GM19324 (cell line): Measurements from ENCODE around the gene PDPN.
"Not testable (repeated sequence)": the region's sequence is repeated elsewhere in the genome, so short reads cannot be mapped to it uniquely, and the experiment has no call there.

Experiments used
- ATAC-seq: cut with Tn5 transposase; IDR thresholded peaks from one replicate; pipeline ENCODE4 v1.9.1; 2021; ENCODE audit warnings: mild to moderate bottlenecking, moderate library complexity; ENCODE audit not compliant: unreplicated experiment, low FRiP score

PDPN gene

GRCh38 chr1:13583595-13583965, at the start of gene PDPN:
Gene PDPN (plus strand): TSS chr1:13583832. CDS start chr1:13584034, 202 bp downstream.
- ATAC-seq = no peak

GRCh38 chr1:13535227-13535626, 48.4 kb upstream of the PDPN start:
- ATAC-seq = no peak

DNA sequence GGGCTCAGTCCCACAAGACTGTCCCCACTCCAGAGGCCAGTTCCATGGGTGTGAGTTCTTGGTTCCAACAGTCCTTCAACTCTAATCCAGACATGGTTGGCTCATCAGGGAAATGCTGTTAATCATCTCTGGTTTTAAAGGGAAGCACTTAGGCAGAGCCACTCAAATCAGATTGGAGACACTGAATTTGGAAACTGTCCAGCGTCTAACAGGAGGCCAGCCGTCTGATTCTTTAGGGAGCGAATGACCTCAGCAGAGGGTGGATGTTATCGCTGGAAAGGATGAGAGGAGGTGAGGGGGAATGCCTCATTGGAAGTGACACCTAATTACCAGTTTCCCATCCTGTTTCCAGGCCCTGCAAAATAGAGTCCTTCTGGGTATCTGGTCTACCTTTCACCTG, 47.1 kb upstream of the PDPN start:
- no peak for ATAC-seq

DNA sequence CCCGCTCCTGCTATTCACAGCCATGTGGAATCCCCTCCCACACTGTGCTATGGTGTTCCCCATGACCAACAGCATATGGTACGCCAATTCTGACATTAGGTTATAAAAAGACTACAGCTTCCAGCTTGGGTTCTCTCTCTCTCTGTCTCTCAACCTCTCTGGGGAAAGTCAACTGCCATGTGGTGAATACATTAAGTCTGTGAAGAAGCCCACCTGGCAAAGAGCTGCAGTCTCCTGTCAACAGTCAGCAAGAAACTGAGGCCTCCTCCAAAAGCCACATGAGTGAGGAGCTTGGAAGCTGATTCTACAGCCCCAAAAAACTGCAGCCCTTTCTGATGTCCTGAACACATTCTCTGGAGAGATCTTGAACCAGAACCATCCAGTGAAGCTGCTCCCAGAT, 44.8 kb upstream of the PDPN start:
- ATAC-seq = no peak

- ATAC-seq = no peak
Measured at GRCh38 chr1:13539683-13540082, 43.9 kb upstream of the PDPN start.

DNA sequence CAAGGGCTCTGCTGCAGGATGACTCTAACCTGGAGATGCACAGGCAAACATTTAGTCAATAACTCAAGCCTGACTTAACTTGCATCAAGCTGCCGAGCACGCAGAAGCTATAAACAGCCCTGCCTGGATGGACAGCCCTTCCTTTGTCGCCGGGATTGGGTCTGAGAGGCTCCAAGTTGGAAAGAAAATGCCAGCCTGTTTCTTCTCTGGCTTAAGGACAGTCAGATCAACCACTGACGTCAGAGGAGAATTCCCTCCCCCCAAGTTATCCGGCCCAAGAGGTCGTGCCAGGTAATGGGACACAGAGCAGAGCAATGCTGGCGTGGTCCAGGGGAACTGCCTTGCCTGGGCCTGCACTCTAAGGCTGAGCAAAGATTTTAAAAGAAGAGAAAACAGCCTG, 42.8 kb upstream of the PDPN start:
- ATAC-seq = no peak

- ATAC-seq = no peak
Measured at GRCh38 chr1:13541435-13542215, 42.0 kb upstream of the PDPN start.

DNA sequence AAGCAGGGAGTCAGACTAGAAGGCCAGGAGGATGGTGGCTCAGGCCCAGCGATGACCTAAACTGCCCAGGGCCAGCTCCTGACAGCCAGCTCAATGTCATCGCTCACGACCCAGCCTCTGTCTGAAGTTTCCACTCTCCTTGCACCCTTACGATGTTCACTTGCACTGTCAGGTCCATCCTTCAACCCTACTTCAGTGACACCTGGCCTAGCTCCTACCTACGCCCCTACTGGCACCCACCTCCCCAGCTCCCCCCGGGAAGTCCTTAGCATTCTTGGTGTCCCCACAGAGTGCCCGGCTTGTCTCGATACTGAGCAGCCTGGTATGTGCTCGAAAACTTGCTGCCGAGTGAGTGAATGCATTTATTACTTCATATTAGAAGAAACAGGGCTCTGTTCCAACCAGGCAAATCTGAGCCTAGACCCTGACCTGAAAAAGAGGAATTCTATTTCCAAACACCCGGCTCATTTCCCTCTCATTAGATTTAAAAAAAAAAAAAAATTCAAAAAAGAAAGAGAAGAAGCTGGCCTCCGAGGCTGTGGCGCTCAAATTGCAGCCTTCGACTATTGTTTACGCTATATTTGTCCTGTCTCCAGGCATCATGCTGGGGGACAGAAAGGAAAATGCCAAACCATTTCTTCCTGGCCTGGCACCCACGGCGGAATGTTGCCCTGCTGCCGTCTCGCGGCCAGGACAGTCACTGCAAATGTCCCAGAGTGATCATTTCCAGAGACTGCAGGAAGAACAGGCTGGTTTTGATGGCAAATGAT, 40.0 kb upstream of the PDPN start:
- no peak for ATAC-seq

GRCh38 chr1:13544221-13544556, 39.4 kb upstream of the PDPN start:
- no peak for ATAC-seq

DNA sequence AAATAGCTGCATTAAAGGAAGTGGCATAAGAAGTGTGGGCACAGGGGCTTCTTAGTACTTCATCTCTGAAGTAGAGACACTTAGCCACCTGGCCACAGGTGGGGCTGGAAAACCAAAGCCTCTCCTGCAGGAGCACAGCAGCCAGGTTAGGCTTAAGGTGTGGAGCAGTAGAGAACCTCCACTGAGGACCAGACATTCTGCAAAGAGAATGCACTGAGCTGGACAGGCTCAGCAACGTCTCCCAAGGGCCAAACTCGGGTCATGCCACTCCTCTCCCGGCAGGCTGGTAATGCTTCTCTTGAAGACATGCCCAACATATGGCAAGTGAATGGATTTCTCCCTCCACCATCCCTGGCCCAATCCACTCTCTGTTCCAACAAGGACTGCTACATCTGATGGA, 36.8 kb upstream of the PDPN start:
- ATAC-seq = no peak

- no peak for ATAC-seq
Measured at GRCh38 chr1:13548281-13548680, 35.4 kb upstream of the PDPN start.

DNA sequence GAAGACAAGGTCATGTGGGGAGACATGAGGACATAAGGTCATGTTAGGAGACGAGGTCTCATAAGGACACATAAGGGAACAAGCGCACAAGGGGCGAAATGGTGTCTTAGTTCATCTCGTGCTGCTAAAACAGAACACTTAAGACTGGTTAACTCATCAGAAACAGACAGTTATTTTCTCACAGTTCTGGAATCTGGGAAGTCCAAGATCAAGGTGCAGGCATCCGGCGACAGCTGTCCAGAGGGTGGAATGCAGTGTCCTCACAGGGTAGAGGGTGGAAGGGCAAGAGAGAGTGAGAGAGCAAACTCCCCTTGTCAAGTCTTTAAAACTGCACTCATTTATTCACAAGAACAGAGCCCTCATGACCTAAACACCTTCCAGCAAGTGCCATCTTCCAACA, 34.6 kb upstream of the PDPN start:
- no peak for ATAC-seq

GRCh38 chr1:13549521-13549920, 34.1 kb upstream of the PDPN start:
- no peak for ATAC-seq

- no peak for ATAC-seq
Measured at GRCh38 chr1:13550663-13551062, 33.0 kb upstream of the PDPN start.

DNA sequence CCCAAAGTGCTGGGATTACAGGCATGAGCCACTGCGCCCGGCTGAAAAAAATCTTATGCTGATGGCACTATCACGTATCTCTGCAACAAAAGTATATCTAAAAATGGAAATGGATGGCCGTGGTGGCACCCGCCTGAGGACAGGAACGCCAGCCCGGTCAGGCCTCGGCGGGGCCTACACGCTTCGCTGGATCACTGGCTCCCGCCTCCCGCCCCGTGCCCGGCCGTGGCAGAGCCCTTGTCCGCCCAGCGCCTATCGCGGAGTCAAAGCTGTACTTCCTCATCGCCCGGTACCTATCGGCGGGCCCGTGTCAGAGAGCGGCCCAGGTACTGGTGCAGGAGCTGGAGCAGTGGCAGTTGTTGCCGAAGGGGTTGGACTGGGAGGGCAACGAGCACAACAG, 28.8 kb upstream of the PDPN start:
- ATAC-seq = no peak

GRCh38 chr1:13556224-13556764, 27.3 kb upstream of the PDPN start:
- no peak for ATAC-seq

DNA sequence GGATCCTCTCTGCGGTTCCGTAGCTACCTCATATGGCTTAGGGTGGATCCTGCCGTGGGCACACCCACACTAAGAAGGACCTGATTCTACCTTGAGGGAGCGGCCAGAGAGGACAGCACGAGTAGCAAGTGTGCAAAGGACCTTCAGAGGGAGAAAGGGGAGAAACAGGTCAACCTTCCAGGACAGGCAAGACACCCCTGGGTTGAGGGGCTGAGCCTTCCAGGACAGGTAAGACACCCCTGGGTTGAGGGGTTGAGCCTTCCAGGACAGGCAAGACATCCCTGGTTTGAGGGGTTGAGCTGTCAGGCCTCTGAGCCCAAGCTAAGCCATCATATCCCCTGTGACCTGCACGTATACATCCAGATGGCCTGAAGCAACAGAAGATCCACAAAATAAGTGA, 23.1 kb upstream of the PDPN start:
- ATAC-seq = no peak

- not testable (repeated sequence) for ATAC-seq
Measured at GRCh38 chr1:13562981-13563380, 20.7 kb upstream of the PDPN start.

DNA sequence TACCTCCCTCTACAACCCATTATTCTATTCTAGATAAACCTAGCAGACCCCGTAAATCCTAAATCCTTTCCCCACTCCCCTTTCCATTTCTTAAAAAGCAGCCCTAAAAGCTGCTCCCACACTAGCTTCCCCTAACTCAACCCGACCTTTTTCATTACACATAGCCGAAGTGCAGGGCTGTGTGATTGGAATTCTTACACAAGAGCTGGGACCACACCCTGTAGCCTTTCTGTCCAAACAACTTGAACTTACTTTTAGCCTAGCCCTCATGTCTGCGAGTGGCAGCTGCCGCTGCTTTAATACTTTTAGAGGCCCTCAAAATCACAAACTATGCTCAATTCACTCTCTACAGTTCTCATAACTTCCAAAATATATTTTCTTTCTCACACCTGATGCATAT, 19.6 kb upstream of the PDPN start:
- ATAC-seq = no peak

GRCh38 chr1:13570435-13570834, 13.2 kb upstream of the PDPN start:
- ATAC-seq = not testable (repeated sequence)

- ATAC-seq = no peak
Measured at GRCh38 chr1:13570924-13571323, 12.7 kb upstream of the PDPN start.

- ATAC-seq = no peak
Measured at GRCh38 chr1:13573586-13573985, 10.0 kb upstream of the PDPN start.
